WERI-Rb-1 (cell line): Measurements from ENCODE around the gene SERPINA10.

Experiments
- DNase-seq: peaks from one replicate; pipeline ENCODE4 v3.0.0-alpha.2; 2020
- H3K27ac ChIP-seq: fragments of 250-450 bp; sonication (Bioruptor Pico); 2 replicates; pipeline ENCODE4 v1.5.1; 2020; ENCODE audit warnings: mild to moderate bottlenecking, moderate library complexity
- H3K27me3 ChIP-seq: fragments of 250-450 bp; sonication (Bioruptor Pico); 2 replicates; pipeline ENCODE4 v1.5.1; 2021; ENCODE audit warnings: mild to moderate bottlenecking, low read depth, moderate library complexity; ENCODE audit not compliant: insufficient read depth, severe bottlenecking
- H3K36me3 ChIP-seq: fragments of 250-450 bp; sonication (Bioruptor Pico); 2 replicates; pipeline ENCODE4 v1.5.1; 2020; ENCODE audit warnings: mild to moderate bottlenecking, moderate library complexity
- H3K4me3 ChIP-seq: 2 replicates; pipeline ENCODE4 v1.5.1; 2011; ENCODE audit warnings: low read depth, mild to moderate bottlenecking, control low read depth, low read length
- H3K9me3 ChIP-seq: fragments of 250-450 bp; sonication (Bioruptor Pico); 2 replicates; pipeline ENCODE4 v1.5.1; 2021; ENCODE audit warnings: mild to moderate bottlenecking, moderate library complexity; ENCODE audit not compliant: severe bottlenecking
- TF ChIP-seq, protein P1 (sequence below): IDR thresholded peaks from 2 replicates; pipeline ENCODE4 v1.5.1; 2011; ENCODE audit warnings: low read depth, mild to moderate bottlenecking, control low read depth, inconsistent platforms, low read length

Gene SERPINA10

DNA sequence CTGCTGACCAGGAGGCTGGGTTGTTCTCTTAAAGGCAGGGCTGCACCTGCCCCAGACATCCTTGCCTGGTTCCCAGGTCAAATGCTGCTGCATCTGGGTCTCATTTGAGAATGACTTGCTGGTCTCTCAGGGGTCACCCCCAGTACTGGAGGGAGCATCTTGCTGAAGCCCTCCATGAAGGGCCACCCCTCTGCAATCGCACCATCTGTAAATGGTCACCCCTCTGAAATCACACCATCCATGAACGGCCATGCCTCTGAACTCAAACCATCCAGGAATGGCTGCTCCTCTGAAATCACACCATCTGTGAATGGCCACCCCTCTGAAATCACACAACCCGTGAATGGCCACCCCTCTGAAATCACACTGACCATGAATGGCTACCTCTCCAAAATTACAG, 37.4 kb upstream of the SERPINA10 start:
- no peak for DNase-seq
- TF ChIP-seq, protein P1, sequence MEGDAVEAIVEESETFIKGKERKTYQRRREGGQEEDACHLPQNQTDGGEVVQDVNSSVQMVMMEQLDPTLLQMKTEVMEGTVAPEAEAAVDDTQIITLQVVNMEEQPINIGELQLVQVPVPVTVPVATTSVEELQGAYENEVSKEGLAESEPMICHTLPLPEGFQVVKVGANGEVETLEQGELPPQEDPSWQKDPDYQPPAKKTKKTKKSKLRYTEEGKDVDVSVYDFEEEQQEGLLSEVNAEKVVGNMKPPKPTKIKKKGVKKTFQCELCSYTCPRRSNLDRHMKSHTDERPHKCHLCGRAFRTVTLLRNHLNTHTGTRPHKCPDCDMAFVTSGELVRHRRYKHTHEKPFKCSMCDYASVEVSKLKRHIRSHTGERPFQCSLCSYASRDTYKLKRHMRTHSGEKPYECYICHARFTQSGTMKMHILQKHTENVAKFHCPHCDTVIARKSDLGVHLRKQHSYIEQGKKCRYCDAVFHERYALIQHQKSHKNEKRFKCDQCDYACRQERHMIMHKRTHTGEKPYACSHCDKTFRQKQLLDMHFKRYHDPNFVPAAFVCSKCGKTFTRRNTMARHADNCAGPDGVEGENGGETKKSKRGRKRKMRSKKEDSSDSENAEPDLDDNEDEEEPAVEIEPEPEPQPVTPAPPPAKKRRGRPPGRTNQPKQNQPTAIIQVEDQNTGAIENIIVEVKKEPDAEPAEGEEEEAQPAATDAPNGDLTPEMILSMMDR = no peak
- Histone ChIP-seq H3K27me3 (no peaks in the 10 kb centered on the region), H3K9me3 (no peaks in the 10 kb centered on the region), H3K27ac (no peak overlapping the region), H3K4me3 (no peak overlapping the region), H3K36me3 (no peaks in the 10 kb centered on the region)

DNA sequence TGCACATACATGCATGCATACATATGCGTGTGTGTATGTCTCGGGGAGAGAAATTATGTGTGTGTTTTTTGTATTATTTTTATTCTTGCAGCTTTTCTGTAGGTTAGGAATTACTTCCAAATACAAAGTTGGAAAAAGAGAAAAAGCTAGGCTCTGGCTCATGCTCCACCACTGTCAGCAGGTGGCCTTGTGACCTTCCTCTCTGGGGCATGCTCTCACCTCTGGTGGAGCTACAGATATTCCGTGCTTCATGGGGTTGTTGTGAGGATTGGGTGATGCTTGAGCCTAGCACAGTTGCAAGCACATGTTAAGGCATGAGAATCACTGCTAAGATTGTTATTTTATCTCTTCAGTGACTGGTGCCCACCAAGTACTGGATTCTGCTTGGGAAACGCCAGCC, 36.8 kb upstream of the SERPINA10 start:
- Histone ChIP-seq H3K27ac (no peak overlapping the region), H3K9me3 (no peaks in the 10 kb centered on the region), H3K27me3 (no peaks in the 10 kb centered on the region), H3K4me3 (no peak overlapping the region), H3K36me3 (no peaks in the 10 kb centered on the region)
- no peak for DNase-seq
- TF ChIP-seq, protein P1 = no peak

DNA sequence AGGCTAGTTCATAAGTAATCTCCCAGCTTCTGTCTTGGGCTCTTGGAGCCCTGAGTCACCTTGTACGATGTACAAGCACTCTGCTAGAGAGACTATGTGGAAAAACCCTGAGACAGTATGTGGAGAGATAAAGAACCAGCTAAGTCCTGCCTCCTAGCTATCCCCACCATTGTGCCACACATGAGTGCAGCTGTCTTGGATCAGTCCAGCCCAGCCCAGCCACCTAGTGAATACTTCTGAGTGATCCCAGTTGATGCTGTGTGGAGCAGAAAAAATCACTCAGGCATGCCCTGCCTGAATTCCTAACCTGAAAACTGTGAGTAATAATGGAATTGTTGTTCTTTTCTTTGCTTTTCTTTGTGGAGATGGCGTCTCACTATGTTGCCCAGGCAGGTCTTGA, 35.1 kb upstream of the SERPINA10 start:
- Histone ChIP-seq H3K36me3 (no peaks in the 10 kb centered on the region), H3K4me3 (no peak overlapping the region), H3K27me3 (no peaks in the 10 kb centered on the region), H3K27ac (no peak overlapping the region), H3K9me3 (no peaks in the 10 kb centered on the region)
- no peak for DNase-seq
- TF ChIP-seq, protein P1 = no peak

DNA sequence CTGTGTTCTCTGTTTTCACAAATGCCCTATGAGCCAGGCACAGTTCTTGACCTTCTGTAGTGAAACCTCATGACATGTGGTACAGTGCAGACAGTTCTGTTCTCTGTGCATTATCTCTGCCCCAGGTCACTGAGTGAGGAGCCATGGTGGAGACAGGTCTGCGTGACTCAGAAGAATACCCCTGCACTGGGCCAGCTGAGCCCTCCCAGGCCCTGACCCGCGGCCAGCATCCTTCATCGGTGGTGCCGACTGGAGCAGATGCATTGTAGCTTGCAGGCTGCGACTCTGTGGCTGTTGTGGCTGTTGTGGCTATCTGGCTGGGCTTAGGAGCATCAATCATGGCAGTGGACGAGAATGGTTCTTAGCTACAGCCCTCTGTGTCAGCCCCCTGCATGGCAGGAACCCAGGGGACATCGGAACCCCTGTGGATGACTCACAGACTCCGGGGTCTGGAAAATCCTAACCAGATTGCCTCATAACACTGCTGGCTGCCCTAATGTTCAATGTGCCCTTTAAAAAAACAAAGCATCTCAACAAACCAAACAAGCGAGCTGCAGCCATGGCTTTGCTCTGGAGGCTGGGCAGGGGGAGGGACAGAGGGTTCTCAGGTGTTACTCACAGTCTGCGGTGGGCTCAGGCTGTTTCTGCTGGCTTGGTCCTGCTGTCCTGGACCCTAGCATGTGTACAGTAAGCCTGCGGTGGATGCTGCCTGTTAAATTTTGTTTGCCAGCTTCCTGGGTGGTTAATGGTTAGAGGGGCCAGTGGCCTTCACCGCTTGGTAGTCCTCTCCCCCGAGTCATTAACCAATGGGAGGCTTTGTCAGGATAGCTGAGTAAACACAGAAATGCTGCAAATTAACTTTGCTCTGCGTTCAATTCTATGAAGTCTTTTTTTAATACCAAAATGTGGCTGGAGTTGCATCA, 29.8 kb upstream of the SERPINA10 start, which contains the start of gene SERPINA6:
Gene SERPINA6 (minus strand): TSS at position 689 of the 923 bp plus-strand sequence. CDS start 8,688 bp downstream, outside the sequence.
- H3K27ac ChIP-seq = no peak within 1 kb of the TSS
- DNase-seq = no peak
- H3K4me3 ChIP-seq = no peak within 1 kb of the TSS
- H3K36me3 ChIP-seq = no peaks in the 10 kb centered on the region
- TF ChIP-seq, protein P1 = no peak
- H3K27me3 ChIP-seq = no peaks in the 10 kb centered on the region
- peaks cover 3% of the 10 kb centered on the region for H3K9me3 ChIP-seq

DNA sequence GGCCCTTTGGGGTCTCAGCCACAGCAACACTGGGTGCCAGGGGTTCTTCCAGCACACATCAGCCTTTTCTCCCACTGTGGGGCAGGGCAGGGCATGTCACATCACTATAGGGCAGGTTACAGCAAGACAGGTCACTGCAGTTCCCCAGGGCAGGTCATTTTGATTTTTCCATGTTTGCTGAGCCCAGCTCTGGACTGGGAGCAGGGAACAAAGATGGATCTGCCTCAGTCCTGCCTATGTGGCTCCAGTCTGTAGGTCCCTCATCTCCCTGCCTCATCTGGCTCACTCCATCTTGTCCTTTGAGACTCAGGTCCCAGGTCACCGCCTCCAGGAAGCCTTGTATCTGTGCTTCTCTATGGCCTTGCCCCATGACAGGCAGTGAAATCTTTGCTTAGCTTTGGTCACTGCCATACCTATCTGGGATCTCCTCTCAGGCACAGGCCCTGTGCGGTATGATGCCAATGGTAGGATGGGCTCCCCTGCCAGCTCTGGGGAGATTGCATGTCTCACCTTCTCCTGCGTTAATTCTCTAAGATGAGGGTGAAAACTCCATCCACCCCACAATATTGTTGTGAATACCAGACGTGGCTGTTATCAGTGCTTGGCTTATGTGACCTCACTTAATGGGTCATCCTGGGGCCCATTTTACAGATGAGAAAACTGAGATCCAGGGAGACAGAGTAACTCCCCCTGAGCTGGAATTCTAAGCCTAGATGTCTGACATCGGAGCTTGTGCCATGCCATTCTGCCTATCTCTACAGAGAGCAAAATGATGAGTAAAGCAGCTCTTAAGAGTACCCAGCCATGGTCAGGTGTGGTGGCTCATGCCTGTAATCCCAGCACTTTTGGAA, 28.6 kb upstream of the SERPINA10 start:
- Histone ChIP-seq H3K27me3 (no peaks in the 10 kb centered on the region), H3K4me3 (no peak overlapping the region), H3K27ac (no peak overlapping the region), H3K36me3 (no peaks in the 10 kb centered on the region), H3K9me3 (peaks cover 3% of the 10 kb centered on the region)
- TF ChIP-seq, protein P1 = no peak
- no peak for DNase-seq
